K562 (cell line): Measurements from ENCODE around the gene HGS. TPM values are rescaled to one million over a fixed set of nuclear protein-coding genes. Genes with fewer than 3 reads are reported as not detected.

Source experiments
- BRCA1 ChIP-seq, 2 experiments: fragments of 450-650 bp in 1 of 2; sonication (generic) in 1 of 2; formaldehyde crosslinking in 1 of 2; IDR thresholded peaks; 2 replicates each; pipeline versions ENCODE4 v1.5.0 to v1.6.1; 2017 to 2020; ENCODE audit warnings: mild to moderate bottlenecking in 1 of 2, missing genetic modification reagents in 1 of 2
- CREM ChIP-seq: IDR thresholded peaks from 2 replicates; pipeline ENCODE4 v1.6.1; 2014; ENCODE audit warnings: antibody characterized with exemption, low read depth
- DPF2 ChIP-seq: fragments of 450-650 bp; IDR thresholded peaks from 2 replicates; pipeline ENCODE4 v1.6.1; 2016
- E2F3 ChIP-seq: fragments of 250-450 bp; sonication (Bioruptor Pico); IDR thresholded peaks from 2 replicates; pipeline ENCODE4 v1.4.0; 2020; ENCODE audit warnings: mild to moderate bottlenecking
- ETV5 ChIP-seq: sonication (generic); formaldehyde crosslinking; IDR thresholded peaks from 2 replicates; pipeline ENCODE4 v1.4.0; 2020; ENCODE audit warnings: low read depth, mild to moderate bottlenecking, missing genetic modification reagents
- FUS ChIP-seq: fragments of 200-400 bp; formaldehyde crosslinking; optimal IDR thresholded peaks from 2 replicates; pipeline ENCODE3; 2017; ENCODE audit warnings: low read depth, low read length
- HDAC1 ChIP-seq, 2 experiments: fragments of 450-650 bp; IDR thresholded peaks; 2 replicates each; pipeline ENCODE4 v1.6.1; 2016 to 2017; ENCODE audit warnings: inconsistent platforms in 1 of 2, mild to moderate bottlenecking in 1 of 2, moderate library complexity in 1 of 2
- L3MBTL2 ChIP-seq: fragments of 450-650 bp; IDR thresholded peaks from 2 replicates; pipeline ENCODE4 v1.6.1; 2016; ENCODE audit warnings: mild to moderate bottlenecking, moderate library complexity
- MYC ChIP-seq, 2 experiments: fragments of 250-450 bp in 1 of 2; sonication (Bioruptor Pico) in 1 of 2; IDR thresholded peaks; 2 replicates each; pipeline versions ENCODE4 v1.5.1 to v1.6.1; 2012 to 2021; ENCODE audit warnings: low read depth in 2 of 2, borderline replicate concordance in 1 of 2, improper control_type of control experiment in 1 of 2, low read length in 1 of 2, mild to moderate bottlenecking in 1 of 2, moderate library complexity in 1 of 2
- NRF1 ChIP-seq, 2 experiments: fragments of 450-650 bp; IDR thresholded peaks in 1 of 2; conservative IDR thresholded peaks in 1 of 2; 2 replicates each; pipeline ENCODE4 v1.6.1; 2014; ENCODE audit warnings: mild to moderate bottlenecking in 2 of 2
- PHF20 ChIP-seq: fragments of 450-650 bp; IDR thresholded peaks from 2 replicates; pipeline ENCODE4 v1.6.1; 2018; ENCODE audit not compliant: partially characterized antibody
- POLR2AphosphoS5 ChIP-seq: IDR thresholded peaks from 2 replicates; pipeline ENCODE4 v1.6.1; 2011; ENCODE audit warnings: mild to moderate bottlenecking, low read depth, low read length, moderate library complexity; ENCODE audit not compliant: control insufficient read depth, insufficient read depth
- SPI1 ChIP-seq: IDR thresholded peaks from 2 replicates; pipeline ENCODE4 v1.6.1; 2011; ENCODE audit warnings: low read depth, low read length, control low read depth, borderline replicate concordance
- ZNF212 ChIP-seq: fragments of 450-650 bp; formaldehyde crosslinking; IDR thresholded peaks from 2 replicates; pipeline ENCODE4 v1.4.0; 2020; ENCODE audit warnings: mild to moderate bottlenecking
- ZNF431 ChIP-seq: sonication (generic); formaldehyde crosslinking; IDR thresholded peaks from 2 replicates; pipeline ENCODE4 v1.8.0; 2022; ENCODE audit warnings: mild to moderate bottlenecking, missing genetic modification reagents
- ZNF76 ChIP-seq: fragments of 250-450 bp; sonication (Bioruptor Pico); IDR thresholded peaks from 2 replicates; pipeline ENCODE4 v1.4.0; 2020; ENCODE audit warnings: mild to moderate bottlenecking, moderate library complexity, borderline replicate concordance
- polyA plus RNA-seq, 8 experiments: library from polyadenylated mRNA; depleted of rRNA in 4 of 8; stranded (reverse) in 5 of 8; unstranded in 3 of 8; fragments of >200 nt; fragmentation: Nextera tagmentation in 2 of 8; fragmentation: Illumina TruSeq in 1 of 8; extraction: Ambion mirVana in 2 of 8; extraction: Trizol in 1 of 8; gene quantifications; 2 replicates each; pipeline versions ENCODE4 v1.2.1 to v1.2.3, GENCODE V29; 2011 to 2014; ENCODE audit warnings: inconsistent platforms in 1 of 8, missing spikeins in 1 of 8
- total RNA-seq, 7 experiments: library from RNA; depleted of rRNA in 6 of 7; stranded (reverse); fragments of >200 nt in 6 of 7; fragmentation: Illumina TruSeq in 2 of 7; extraction: Trizol in 2 of 7; gene quantifications; 2 replicates each; pipeline versions ENCODE4 v1.2.1 to v1.2.3, GENCODE V29; 2011 to 2021; ENCODE audit warnings: low replicate concordance in 1 of 7
- TF ChIP-seq, protein P1 (sequence below): sonication (generic); formaldehyde crosslinking; IDR thresholded peaks from 2 replicates; pipeline ENCODE4 v1.5.0; 2020; ENCODE audit warnings: missing genetic modification reagents
- TF ChIP-seq, protein P2 (sequence below): fragments of 250-450 bp; sonication (Bioruptor Pico); IDR thresholded peaks from 2 replicates; pipeline ENCODE4 v1.9.0; 2021; ENCODE audit warnings: mild to moderate bottlenecking, inconsistent platforms
- TF ChIP-seq, protein P3 (sequence below): fragments of 250-450 bp; sonication (Bioruptor Pico); IDR thresholded peaks from 2 replicates; pipeline ENCODE4 v1.6.1; 2021; ENCODE audit warnings: mild to moderate bottlenecking
- TF ChIP-seq, protein P4 (sequence below): fragments of 450-650 bp; IDR thresholded peaks from 2 replicates; pipeline ENCODE4 v1.6.1; 2018; ENCODE audit not compliant: partially characterized antibody

HGS gene
- total and polyA plus RNA-seq, 9 of the 15 experiments (the other 6 are each of a cell fraction or from before 2014, with no cell fraction given): 3.9 to 176 (median 77.1) TPM

DNA sequence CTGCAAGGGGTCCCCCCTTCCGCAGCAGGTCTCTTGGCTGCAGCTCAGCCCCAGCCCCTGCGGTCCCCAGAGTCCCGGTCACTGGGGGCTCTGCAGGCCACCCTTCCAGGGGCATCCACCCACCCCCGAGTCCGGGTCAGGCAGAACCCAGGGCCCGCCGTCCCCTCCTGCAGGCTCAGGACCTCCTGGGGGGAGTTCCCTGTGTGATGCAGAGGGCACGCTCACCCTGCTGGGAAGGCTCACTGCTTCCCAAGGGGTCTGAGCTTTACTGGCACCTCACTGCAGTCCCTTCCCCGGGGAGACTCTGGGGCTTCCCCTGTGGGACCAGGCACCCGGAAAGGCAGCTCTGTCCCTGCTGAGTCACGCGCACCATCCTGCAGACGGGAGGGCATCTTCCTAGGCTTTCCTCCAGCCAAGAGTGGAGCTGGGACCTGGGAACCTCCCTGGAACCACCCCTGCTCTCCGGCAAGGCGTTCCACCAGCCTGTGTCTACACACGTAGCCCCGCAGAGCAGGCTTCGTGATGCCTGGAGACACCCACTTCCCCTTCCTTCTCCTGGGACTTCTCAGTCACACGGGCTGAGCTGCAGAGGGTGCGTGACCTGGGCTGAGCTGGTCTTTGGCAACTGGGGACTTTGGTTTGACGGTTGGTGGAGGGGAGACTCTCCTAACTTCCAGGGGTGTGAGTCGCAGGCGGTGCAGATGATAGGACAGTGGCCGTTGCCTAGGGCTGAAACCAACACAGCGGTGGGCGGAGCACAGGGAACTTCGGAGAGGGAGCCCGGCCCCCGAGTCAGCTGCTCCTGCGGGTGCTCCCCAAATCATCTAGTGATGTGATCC lies 51.7 kb downstream of the HGS start (continued):
- TF ChIP-seq, protein P1, sequence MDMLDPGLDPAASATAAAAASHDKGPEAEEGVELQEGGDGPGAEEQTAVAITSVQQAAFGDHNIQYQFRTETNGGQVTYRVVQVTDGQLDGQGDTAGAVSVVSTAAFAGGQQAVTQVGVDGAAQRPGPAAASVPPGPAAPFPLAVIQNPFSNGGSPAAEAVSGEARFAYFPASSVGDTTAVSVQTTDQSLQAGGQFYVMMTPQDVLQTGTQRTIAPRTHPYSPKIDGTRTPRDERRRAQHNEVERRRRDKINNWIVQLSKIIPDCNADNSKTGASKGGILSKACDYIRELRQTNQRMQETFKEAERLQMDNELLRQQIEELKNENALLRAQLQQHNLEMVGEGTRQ (CRISPR knock-in tag): 0 out of 2 replicates have a peak, but pooled peaks have one; percentile 5
- TF ChIP-seq CREM (0 out of 2 replicates have a peak, but pooled peaks have one; percentile 8), ZNF431 (CRISPR knock-in tag) (no peak), FUS (no peak), ZNF212 (no peak), POLR2AphosphoS5 (no peak), HDAC1 (IDR thresholded peaks at IDR 0.05) (0 out of 4 replicates have a peak, but pooled peaks of 1 of the 2 experiments have one; percentile 55), L3MBTL2 (peak; percentile 72), DPF2 (0 out of 2 replicates have a peak, but pooled peaks have one; percentile 23), E2F3 (CRISPR knock-in tag) (no peak), PHF20 (no peak), ETV5 (CRISPR knock-in tag) (no peak), NRF1 (conservative IDR thresholded peaks at IDR 0.05 in 1 of 2, IDR thresholded peaks at IDR 0.05 in 1 of 2) (peak; percentile 49 to 57), SPI1 (peak; percentile 92), ZNF76 (no peak), BRCA1 (IDR thresholded peaks at IDR 0.05) (no peak), BRCA1 (CRISPR knock-in tag; IDR thresholded peaks at IDR 0.05) (no peak), MYC (IDR thresholded peaks at IDR 0.05; ENCODE audit: low read depth, low read length) (0 out of 2 replicates have a peak, but pooled peaks have one; percentile 4), MYC (CRISPR knock-in tag; IDR thresholded peaks at IDR 0.05; ENCODE audit: borderline replicate concordance, low read depth) (no peak)
- TF ChIP-seq, protein P2, sequence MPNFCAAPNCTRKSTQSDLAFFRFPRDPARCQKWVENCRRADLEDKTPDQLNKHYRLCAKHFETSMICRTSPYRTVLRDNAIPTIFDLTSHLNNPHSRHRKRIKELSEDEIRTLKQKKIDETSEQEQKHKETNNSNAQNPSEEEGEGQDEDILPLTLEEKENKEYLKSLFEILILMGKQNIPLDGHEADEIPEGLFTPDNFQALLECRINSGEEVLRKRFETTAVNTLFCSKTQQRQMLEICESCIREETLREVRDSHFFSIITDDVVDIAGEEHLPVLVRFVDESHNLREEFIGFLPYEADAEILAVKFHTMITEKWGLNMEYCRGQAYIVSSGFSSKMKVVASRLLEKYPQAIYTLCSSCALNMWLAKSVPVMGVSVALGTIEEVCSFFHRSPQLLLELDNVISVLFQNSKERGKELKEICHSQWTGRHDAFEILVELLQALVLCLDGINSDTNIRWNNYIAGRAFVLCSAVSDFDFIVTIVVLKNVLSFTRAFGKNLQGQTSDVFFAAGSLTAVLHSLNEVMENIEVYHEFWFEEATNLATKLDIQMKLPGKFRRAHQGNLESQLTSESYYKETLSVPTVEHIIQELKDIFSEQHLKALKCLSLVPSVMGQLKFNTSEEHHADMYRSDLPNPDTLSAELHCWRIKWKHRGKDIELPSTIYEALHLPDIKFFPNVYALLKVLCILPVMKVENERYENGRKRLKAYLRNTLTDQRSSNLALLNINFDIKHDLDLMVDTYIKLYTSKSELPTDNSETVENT (CRISPR knock-in tag): 0 out of 2 replicates have a peak, but pooled peaks have one; percentile 21
- TF ChIP-seq, protein P3, sequence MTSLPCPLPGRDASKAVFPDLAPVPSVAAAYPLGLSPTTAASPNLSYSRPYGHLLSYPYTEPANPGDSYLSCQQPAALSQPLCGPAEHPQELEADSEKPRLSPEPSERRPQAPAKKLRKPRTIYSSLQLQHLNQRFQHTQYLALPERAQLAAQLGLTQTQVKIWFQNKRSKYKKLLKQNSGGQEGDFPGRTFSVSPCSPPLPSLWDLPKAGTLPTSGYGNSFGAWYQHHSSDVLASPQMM: no peak
- TF ChIP-seq, protein P4, sequence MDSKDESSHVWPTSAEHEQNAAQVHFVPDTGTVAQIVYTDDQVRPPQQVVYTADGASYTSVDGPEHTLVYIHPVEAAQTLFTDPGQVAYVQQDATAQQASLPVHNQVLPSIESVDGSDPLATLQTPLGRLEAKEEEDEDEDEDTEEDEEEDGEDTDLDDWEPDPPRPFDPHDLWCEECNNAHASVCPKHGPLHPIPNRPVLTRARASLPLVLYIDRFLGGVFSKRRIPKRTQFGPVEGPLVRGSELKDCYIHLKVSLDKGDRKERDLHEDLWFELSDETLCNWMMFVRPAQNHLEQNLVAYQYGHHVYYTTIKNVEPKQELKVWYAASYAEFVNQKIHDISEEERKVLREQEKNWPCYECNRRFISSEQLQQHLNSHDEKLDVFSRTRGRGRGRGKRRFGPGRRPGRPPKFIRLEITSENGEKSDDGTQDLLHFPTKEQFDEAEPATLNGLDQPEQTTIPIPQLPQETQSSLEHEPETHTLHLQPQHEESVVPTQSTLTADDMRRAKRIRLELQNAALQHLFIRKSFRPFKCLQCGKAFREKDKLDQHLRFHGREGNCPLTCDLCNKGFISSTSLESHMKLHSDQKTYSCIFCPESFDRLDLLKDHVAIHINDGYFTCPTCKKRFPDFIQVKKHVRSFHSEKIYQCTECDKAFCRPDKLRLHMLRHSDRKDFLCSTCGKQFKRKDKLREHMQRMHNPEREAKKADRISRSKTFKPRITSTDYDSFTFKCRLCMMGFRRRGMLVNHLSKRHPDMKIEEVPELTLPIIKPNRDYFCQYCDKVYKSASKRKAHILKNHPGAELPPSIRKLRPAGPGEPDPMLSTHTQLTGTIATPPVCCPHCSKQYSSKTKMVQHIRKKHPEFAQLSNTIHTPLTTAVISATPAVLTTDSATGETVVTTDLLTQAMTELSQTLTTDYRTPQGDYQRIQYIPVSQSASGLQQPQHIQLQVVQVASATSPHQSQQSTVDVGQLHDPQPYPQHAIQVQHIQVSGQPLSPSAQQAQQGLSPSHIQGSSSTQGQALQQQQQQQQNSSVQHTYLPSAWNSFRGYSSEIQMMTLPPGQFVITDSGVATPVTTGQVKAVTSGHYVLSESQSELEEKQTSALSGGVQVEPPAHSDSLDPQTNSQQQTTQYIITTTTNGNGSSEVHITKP: peak; percentile 59
